Trophoblast cell (in vitro differentiated cells and primary cell): ENCODE data around the gene RAB31.
"Not testable (repeated sequence)": the region's sequence is repeated elsewhere in the genome, so short reads cannot be mapped to it uniquely, and the experiment has no call there.

ENCODE experiments used
- DNase-seq, 2 donors: peaks; one replicate each; pipeline ENCODE4 v3.0.0-alpha.2; 2016
- H2AFZ ChIP-seq: 2 replicates; pipeline ENCODE4 v1.6.1; 2013; ENCODE audit warnings: low read length, moderate library complexity, mild to moderate bottlenecking; ENCODE audit not compliant: insufficient read depth, poor library complexity
- H2AK5ac ChIP-seq: 2 replicates; pipeline ENCODE4 v1.6.1; 2013; ENCODE audit warnings: mild to moderate bottlenecking, low read length
- H2BK120ac ChIP-seq: 2 replicates; pipeline ENCODE4 v1.6.1; 2013; ENCODE audit warnings: low read length, mild to moderate bottlenecking, moderate library complexity; ENCODE audit not compliant: insufficient read depth, poor library complexity
- H2BK12ac ChIP-seq: 2 replicates; pipeline ENCODE4 v1.6.1; 2013; ENCODE audit warnings: mild to moderate bottlenecking, low read length, moderate library complexity
- H2BK5ac ChIP-seq: 2 replicates; pipeline ENCODE4 v1.6.1; 2013; ENCODE audit warnings: low read length, low read depth, moderate library complexity, mild to moderate bottlenecking; ENCODE audit not compliant: poor library complexity
- H3K14ac ChIP-seq: 2 replicates; pipeline ENCODE4 v1.6.1; 2013; ENCODE audit warnings: mild to moderate bottlenecking, low read length
- H3K18ac ChIP-seq: 2 replicates; pipeline ENCODE4 v1.6.1; 2013; ENCODE audit warnings: mild to moderate bottlenecking, low read length
- H3K23ac ChIP-seq: 2 replicates; pipeline ENCODE4 v1.6.1; 2013; ENCODE audit warnings: low read length
- H3K27ac ChIP-seq: 2 replicates; pipeline ENCODE4 v1.5.1; 2013; ENCODE audit warnings: low read depth, mild to moderate bottlenecking, inconsistent platforms, low read length, moderate library complexity
- H3K27me3 ChIP-seq: 2 replicates; pipeline ENCODE4 v1.6.1; 2013; ENCODE audit warnings: inconsistent platforms, mild to moderate bottlenecking, low read length, moderate library complexity; ENCODE audit not compliant: insufficient read depth
- H3K36me3 ChIP-seq, 2 experiments: 1 replicate in 1 of 2; 2 replicates in 1 of 2; pipeline ENCODE4 v1.6.1; 2013; ENCODE audit warnings: low read length in 2 of 2, mild to moderate bottlenecking in 2 of 2, moderate library complexity in 1 of 2; ENCODE audit not compliant: insufficient read depth in 2 of 2, control insufficient read depth in 1 of 2
- H3K4ac ChIP-seq: 2 replicates; pipeline ENCODE4 v1.6.1; 2013; ENCODE audit warnings: low read depth, mild to moderate bottlenecking, low read length, moderate library complexity
- H3K4me1 ChIP-seq, 2 experiments: 1 replicate in 1 of 2; 2 replicates in 1 of 2; pipeline ENCODE4 v1.6.1; 2013; ENCODE audit warnings: low read length in 2 of 2, mild to moderate bottlenecking in 2 of 2, moderate library complexity in 1 of 2; ENCODE audit not compliant: insufficient read depth in 2 of 2, control insufficient read depth in 1 of 2
- H3K4me2 ChIP-seq: 2 replicates; pipeline ENCODE4 v1.6.1; 2013; ENCODE audit warnings: inconsistent platforms, mild to moderate bottlenecking, low read length, moderate library complexity
- H3K4me3 ChIP-seq: 2 replicates; pipeline ENCODE4 v1.5.1; 2013; ENCODE audit warnings: mild to moderate bottlenecking, low read depth, low read length, inconsistent platforms
- H3K79me1 ChIP-seq: one replicate; pipeline ENCODE4 v1.6.1; 2013; ENCODE audit warnings: low read length
- H3K79me2 ChIP-seq: 2 replicates; pipeline ENCODE4 v1.6.1; 2013; ENCODE audit warnings: low read length, mild to moderate bottlenecking; ENCODE audit not compliant: control insufficient read depth, insufficient read depth, poor library complexity
- H3K9ac ChIP-seq: 2 replicates; pipeline ENCODE4 v1.6.1; 2013; ENCODE audit warnings: mild to moderate bottlenecking, low read length
- H3K9me3 ChIP-seq: 2 replicates; pipeline ENCODE4 v1.6.1; 2013; ENCODE audit warnings: low read depth, mild to moderate bottlenecking, control low read depth, inconsistent platforms, low read length; ENCODE audit not compliant: insufficient read depth
- H4K12ac ChIP-seq: 2 replicates; pipeline ENCODE4 v1.6.1; 2013; ENCODE audit warnings: low read depth, mild to moderate bottlenecking, low read length, moderate library complexity
- H4K8ac ChIP-seq: 2 replicates; pipeline ENCODE4 v1.6.1; 2013; ENCODE audit warnings: low read depth, mild to moderate bottlenecking, low read length, moderate library complexity
- H4K91ac ChIP-seq: one replicate; pipeline ENCODE4 v1.6.1; 2013; ENCODE audit warnings: low read depth, mild to moderate bottlenecking, low read length, moderate library complexity
- WGBS: extraction: QIAGEN DNeasy Blood & Tissue Kit; methylation state at CpG from one replicate; pipeline ENCODE4 v1.1.7; 2013; ENCODE audit warnings: missing lambda C conversion rate; ENCODE audit not compliant: insufficient read length, insufficient coverage; ENCODE audit errors: extremely low coverage; 5-methylcytosine and 5-hydroxymethylcytosine counted together

The RAB31 gene

DNA sequence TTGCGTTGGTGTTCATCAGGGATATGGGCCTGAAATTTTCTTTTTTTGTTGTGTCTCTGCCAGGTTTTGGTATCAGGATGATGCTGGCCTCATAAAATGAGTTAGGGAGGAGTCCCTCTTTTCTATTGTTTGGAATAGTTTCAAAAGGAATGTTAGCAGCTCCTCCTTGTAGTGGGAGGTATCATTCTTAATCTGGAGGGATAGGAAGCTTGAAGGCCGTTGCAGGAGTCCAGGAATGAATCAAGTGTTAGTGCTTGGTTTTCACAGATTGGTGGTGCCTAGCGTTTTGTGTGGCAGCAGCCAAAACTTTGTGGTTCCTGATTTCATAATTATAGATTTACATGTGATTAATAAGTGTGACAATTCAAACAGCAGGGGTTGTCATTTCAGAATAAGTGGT lies 62.0 kb downstream of the RAB31 start:
- not testable (repeated sequence) for H3K18ac ChIP-seq, H3K27ac ChIP-seq, H3K9me3 ChIP-seq, H2BK12ac ChIP-seq, H2BK120ac ChIP-seq, H4K8ac ChIP-seq, H3K36me3 ChIP-seq, H3K4me3 ChIP-seq, H3K23ac ChIP-seq, H2BK5ac ChIP-seq, H4K91ac ChIP-seq, H2AK5ac ChIP-seq, H3K14ac ChIP-seq, H3K79me1 ChIP-seq, H3K9ac ChIP-seq, H3K27me3 ChIP-seq, H2AFZ ChIP-seq, H4K12ac ChIP-seq, DNase-seq, H3K4me2 ChIP-seq
- Histone ChIP-seq H3K4me1 (peaks cover 11 to 21% of the 10 kb centered on the region in 2 experiments), H3K4ac (peak overlapping the region; percentile 35), H3K79me2 (peaks cover 22% of the 10 kb centered on the region)
- WGBS, result no CpG with 5 or more reads among the region's 3 CpGs

DNA sequence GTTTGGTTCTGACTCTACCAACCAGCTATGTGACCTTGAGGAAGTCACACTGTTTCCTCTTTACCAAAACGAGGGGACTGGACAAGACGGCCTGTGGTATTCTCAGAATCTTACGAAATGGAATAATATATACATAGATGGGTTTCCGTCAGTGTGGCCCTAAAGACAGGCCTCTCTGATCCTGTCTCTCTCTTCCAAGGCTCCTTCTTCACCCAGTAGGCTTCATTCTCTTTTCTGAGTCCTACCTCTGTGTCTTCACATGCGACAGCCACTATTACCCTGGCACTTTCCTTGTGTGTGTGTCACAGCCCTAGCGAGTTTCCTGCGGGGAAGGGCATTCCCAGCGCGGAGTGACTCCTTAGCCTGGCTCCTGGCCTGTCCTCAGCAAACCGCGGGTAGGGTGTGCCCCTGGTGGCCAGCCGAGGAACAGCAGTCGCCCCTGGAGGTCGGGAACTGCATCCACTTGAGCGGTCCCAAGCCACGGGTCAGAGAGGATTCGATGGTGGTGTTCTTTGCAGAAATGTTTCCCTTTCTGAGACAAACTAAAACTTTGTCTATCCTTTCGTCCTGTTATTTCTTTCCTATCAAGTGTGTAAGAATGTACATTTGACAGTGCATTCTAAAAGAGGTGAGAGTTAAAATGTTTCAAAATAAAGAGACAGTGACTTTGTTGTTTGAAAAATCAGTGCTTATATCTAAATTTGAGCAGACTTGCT lies 63.3 kb downstream of the RAB31 start:
- H3K18ac ChIP-seq, result no peak overlapping the region
- H3K4ac ChIP-seq, result peak overlapping the region; percentile 76
- no CpG with 5 or more reads among the region's 18 CpGs for WGBS
- H2BK12ac ChIP-seq, result no peak overlapping the region
- no peak overlapping the region for H2AK5ac ChIP-seq
- no peak overlapping the region for H4K91ac ChIP-seq
- no peak overlapping the region for H3K23ac ChIP-seq
- H3K79me1 ChIP-seq, result no peaks in the 10 kb centered on the region
- peaks cover 12 to 16% of the 10 kb centered on the region in 2 experiments for H3K36me3 ChIP-seq
- no peak overlapping the region for H4K12ac ChIP-seq
- H2AFZ ChIP-seq, result no peak overlapping the region
- no peak overlapping the region for H3K27ac ChIP-seq
- peak; percentile 84 to 91 for DNase-seq
- no peak overlapping the region for H4K8ac ChIP-seq
- H3K4me3 ChIP-seq, result no peak overlapping the region
- H3K9me3 ChIP-seq, result peaks cover 2% of the 10 kb centered on the region
- H3K4me2 ChIP-seq, result no peak overlapping the region
- H3K14ac ChIP-seq, result no peak overlapping the region
- no peak overlapping the region for H2BK5ac ChIP-seq
- H3K9ac ChIP-seq, result no peak overlapping the region
- peaks cover 11 to 18% of the 10 kb centered on the region in 2 experiments for H3K4me1 ChIP-seq
- no peak overlapping the region for H2BK120ac ChIP-seq
- H3K27me3 ChIP-seq, result no peaks in the 10 kb centered on the region
- peaks cover 25% of the 10 kb centered on the region for H3K79me2 ChIP-seq

DNA sequence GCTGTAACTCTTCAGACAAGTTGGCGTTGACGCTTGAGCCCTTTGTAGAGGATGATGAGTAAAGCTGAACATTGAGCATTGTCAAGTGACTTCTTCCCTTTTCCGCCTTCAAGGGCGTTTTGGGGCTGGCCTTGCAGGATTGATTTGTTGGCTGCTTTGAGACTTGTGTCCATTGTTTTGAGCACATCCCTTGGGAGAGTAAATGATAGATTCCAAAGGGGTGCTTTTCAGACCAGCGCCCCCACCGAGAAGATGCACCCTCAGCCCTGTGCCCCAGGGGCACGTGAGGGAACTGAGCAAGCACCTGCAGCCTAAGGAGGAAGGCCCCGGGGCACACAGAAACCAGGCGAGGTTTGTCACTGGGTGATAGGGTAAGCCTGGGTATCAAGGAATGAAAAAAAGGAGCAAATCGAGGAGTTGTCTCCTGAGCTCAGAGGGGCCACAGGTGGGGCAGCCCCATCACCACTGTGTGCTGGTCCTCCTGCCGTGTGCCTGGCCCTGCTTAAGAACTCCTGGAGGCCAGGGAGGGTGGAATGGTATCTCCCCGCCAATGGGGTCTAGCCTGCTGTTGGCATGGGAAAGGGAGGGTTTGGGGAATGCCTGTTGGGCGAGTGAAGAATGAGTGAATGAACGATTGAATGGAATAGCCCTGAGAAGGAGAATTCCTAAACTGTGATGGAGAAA lies 64.0 kb downstream of the RAB31 start:
- DNase-seq, result peak in 1 of 2 donors; percentile 29
- Histone ChIP-seq H3K14ac (no peak overlapping the region), H3K9me3 (peaks cover 2% of the 10 kb centered on the region), H2AK5ac (no peak overlapping the region), H3K4me2 (no peak overlapping the region), H3K18ac (no peak overlapping the region), H3K27me3 (no peaks in the 10 kb centered on the region), H3K23ac (no peak overlapping the region), H2BK5ac (no peak overlapping the region), H3K4me1 (peaks cover 11 to 18% of the 10 kb centered on the region in 2 experiments), H3K36me3 (peaks cover 16 to 19% of the 10 kb centered on the region in 2 experiments), H4K12ac (no peak overlapping the region), H4K91ac (no peak overlapping the region), H3K4ac (peak overlapping the region; percentile 76), H3K9ac (no peak overlapping the region), H3K79me2 (peaks cover 25% of the 10 kb centered on the region), H2BK12ac (no peak overlapping the region), H3K27ac (no peak overlapping the region), H4K8ac (no peak overlapping the region), H2AFZ (no peak overlapping the region), H3K79me1 (no peaks in the 10 kb centered on the region), H2BK120ac (no peak overlapping the region), H3K4me3 (no peak overlapping the region)
- no CpG with 5 or more reads among the region's 14 CpGs for WGBS

DNA sequence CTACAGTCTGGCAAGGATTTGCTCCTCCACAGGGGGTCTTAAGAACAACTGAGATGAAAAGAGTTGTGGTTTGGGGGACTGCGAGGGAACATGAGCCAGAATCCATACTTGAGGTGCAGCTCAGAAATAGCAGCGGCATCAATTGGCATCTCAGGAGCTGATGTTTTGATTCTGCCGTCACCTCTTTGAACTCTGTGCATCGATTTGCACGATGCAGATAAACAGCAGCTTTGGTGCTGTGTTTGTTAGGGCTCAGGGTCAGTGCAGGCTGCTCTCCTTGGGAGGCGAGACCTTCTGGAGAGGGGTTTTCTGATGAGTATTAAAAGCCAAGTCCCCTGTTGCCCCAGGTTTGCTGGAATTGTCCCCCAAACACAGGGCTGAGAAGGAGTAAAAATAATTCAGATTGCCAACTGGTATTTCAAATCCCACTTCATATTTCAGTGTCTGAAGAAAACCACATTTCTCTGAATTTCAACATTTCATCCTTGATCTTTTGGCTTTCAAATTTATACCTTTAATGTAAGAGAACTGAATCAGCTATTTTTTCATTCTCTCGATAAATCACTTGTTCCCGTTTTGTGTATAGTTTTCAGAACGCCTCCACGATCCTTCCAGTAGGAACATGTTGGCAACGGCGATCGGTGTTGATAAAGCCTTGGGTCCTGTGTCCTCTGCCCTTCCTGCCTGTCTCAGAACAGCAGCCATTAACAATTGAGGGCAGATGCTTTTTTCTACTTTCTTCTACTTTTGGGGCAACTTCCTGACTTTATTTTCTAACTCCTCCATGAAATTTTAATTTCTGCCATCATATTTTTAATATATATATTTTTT lies 65.0 kb downstream of the RAB31 start:
- no peak overlapping the region for H3K4me3 ChIP-seq
- peak overlapping the region; percentile 21 for H3K4ac ChIP-seq
- no peaks in the 10 kb centered on the region for H3K79me1 ChIP-seq
- H3K27me3 ChIP-seq, result no peaks in the 10 kb centered on the region
- no peak overlapping the region for H4K8ac ChIP-seq
- no peak overlapping the region for H2BK12ac ChIP-seq
- H3K9ac ChIP-seq, result no peak overlapping the region
- DNase-seq, result no peak
- peaks cover 17 to 21% of the 10 kb centered on the region in 2 experiments for H3K36me3 ChIP-seq
- H2BK5ac ChIP-seq, result no peak overlapping the region
- H3K4me2 ChIP-seq, result no peak overlapping the region
- peaks cover 23% of the 10 kb centered on the region for H3K79me2 ChIP-seq
- no CpG with 5 or more reads among the region's 13 CpGs for WGBS
- H3K14ac ChIP-seq, result no peak overlapping the region
- H3K4me1 ChIP-seq, result peaks cover 11 to 18% of the 10 kb centered on the region in 2 experiments
- H2AFZ ChIP-seq, result no peak overlapping the region
- no peak overlapping the region for H4K12ac ChIP-seq
- peaks cover 2% of the 10 kb centered on the region for H3K9me3 ChIP-seq
- H3K18ac ChIP-seq, result no peak overlapping the region
- no peak overlapping the region for H4K91ac ChIP-seq
- no peak overlapping the region for H2AK5ac ChIP-seq
- no peak overlapping the region for H3K27ac ChIP-seq
- H3K23ac ChIP-seq, result no peak overlapping the region
- no peak overlapping the region for H2BK120ac ChIP-seq
